Measurements from ENCODE around the gene ACVR1C.

The ACVR1C gene

DNA sequence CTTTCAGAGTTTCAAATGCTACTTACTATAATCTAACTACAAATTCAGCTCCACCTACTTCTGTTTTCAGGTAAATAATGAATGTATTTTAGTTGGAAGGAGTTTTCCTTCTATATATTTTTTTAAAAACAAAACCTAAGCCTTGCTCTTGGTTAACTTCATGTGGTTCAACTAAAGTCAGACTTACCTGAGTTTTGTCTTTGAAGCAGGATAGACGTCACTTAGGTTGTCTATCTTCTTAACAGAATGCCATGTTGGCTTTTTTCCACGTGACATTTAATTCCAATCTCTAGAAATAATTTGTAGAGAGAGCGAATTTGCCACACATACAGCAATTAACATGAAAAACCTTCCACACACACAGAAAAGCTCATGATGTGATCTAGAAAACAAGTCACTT is 140.9 kb downstream of the ACVR1C start:
- DNase-seq (ENCODE audit: insufficient read length, low spot score) = no peak
- FAIRE-seq = no peak
- TF ChIP-seq SPI1 (IDR thresholded peaks at IDR 0.05; ENCODE audit: low read depth, low read length) (no peak), POLR2A (IDR thresholded peaks at IDR 0.05; ENCODE audit: low read depth, low read length) (no peak), POLR2AphosphoS5 (IDR thresholded peaks at IDR 0.05; ENCODE audit: low read depth, low read length) (no peak), POU2F2 (IDR thresholded peaks at IDR 0.05; ENCODE audit: low read depth, low read length) (no peak), PAX5 (IDR thresholded peaks at IDR 0.05; ENCODE audit: insufficient read depth, low read length, severe bottlenecking) (no peak), TAF1 (IDR thresholded peaks at IDR 0.05; ENCODE audit: low read depth, low read length) (no peak)

DNA sequence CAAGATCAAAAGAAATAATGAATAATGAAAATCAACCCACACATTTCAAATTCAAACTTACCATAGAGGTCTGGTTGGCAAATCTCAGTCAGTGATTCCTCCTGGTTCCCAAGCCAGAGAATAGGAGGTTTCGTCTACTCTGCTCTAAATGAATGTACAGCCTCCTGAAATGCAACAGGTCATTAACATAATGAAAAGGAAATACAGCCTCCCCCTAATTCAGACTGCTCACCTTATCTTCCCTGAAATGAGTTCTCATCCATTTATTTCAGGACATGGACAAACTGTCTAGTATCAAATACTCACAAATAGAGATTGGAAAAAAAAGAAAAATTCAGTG is 141.4 kb downstream of the ACVR1C start:
- DNase-seq (ENCODE audit: insufficient read length, low spot score) = no peak
- no peak for TF ChIP-seq PAX5 (IDR thresholded peaks at IDR 0.05; ENCODE audit: insufficient read depth, low read length, severe bottlenecking)
- TF ChIP-seq POU2F2 (IDR thresholded peaks at IDR 0.05; ENCODE audit: low read depth, low read length) = no peak
- TF ChIP-seq POLR2A (IDR thresholded peaks at IDR 0.05; ENCODE audit: low read depth, low read length) = no peak
- TF ChIP-seq TAF1 (IDR thresholded peaks at IDR 0.05; ENCODE audit: low read depth, low read length) = no peak
- TF ChIP-seq POLR2AphosphoS5 (IDR thresholded peaks at IDR 0.05; ENCODE audit: low read depth, low read length) = no peak
- TF ChIP-seq SPI1 (IDR thresholded peaks at IDR 0.05; ENCODE audit: low read depth, low read length) = no peak
- no peak for FAIRE-seq

DNA sequence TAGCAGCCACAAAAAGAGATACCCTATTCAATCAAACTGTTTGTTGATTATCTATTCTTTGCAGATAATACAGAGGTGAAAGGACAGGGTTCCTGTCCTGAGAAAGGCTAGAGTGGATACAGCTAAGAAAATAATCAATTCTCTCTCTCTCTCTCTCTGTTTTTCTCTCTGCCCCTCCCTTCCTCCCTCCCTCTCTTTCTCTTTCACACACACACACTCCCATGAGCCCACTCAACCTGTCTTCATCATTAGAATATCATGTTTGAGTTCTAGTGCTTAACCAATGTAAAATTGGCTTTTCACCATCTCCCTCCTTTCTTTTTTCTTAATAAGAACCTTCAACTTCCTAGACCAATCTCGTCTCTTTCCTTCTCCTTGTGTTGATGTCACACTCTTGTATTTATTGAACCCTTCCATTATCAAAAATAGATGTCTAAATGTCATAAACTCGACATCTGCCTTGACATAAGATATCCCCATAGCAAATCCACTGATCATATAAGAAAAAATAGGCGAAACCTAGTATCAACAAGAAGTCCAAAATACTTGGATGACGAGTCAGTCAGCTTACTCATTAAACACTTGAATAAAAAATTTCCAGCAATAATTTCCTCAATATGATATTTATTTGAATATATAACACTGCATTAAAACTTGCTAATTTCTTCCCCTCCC is 141.9 kb downstream of the ACVR1C start:
- DNase-seq (ENCODE audit: insufficient read length, low spot score) (no peak), FAIRE-seq (peak; percentile 52)
- no peak for TF ChIP-seq POU2F2 (IDR thresholded peaks at IDR 0.05; ENCODE audit: low read depth, low read length)
- TF ChIP-seq POLR2AphosphoS5 (IDR thresholded peaks at IDR 0.05; ENCODE audit: low read depth, low read length) = no peak
- no peak for TF ChIP-seq POLR2A (IDR thresholded peaks at IDR 0.05; ENCODE audit: low read depth, low read length)
- TF ChIP-seq TAF1 (IDR thresholded peaks at IDR 0.05; ENCODE audit: low read depth, low read length) = no peak
- TF ChIP-seq PAX5 (IDR thresholded peaks at IDR 0.05; ENCODE audit: insufficient read depth, low read length, severe bottlenecking) = no peak
- TF ChIP-seq SPI1 (IDR thresholded peaks at IDR 0.05; ENCODE audit: low read depth, low read length) = no peak

DNA sequence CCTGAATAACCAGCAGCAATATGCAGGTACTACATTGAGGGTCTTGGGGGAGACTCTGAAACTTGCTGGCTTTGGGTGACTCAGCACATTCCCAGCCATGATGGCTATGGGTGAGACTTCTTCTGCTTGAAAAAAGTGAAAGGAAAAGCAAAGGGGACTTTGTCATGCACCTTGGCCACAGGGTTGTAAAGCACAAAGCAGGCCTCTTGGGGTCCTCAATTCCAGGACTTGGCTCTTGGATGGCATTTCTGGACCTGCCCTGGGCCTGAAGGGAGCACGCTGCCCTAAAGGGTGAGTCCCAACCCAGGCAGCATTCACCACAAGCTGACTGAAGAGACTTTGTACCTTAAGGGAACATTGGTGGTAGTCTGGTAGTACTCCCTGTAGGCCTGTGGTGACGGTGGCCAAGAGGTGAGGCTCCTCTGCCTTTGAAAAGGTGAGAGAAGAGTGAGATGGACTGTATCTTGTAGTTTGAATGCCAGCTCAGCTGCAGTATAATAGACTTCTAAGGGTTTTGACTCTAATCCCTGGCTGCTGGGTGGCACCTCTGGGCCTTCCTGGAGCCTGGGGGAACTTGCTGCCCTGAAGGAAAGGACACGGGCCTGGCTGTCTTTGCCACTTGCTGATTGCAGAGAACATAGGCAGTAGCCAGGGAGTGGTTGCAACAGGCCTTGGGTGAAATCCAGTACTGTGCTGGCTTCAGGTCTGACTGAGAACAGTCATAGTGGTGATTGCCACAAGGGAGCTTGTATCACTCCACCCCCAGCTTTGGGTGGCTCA is 148.3 kb downstream of the ACVR1C start:
- peak; percentile 75 for FAIRE-seq
- DNase-seq (ENCODE audit: insufficient read length, low spot score) = no peak
- TF ChIP-seq PAX5 (IDR thresholded peaks at IDR 0.05; ENCODE audit: insufficient read depth, low read length, severe bottlenecking) (no peak), POU2F2 (IDR thresholded peaks at IDR 0.05; ENCODE audit: low read depth, low read length) (no peak), POLR2A (IDR thresholded peaks at IDR 0.05; ENCODE audit: low read depth, low read length) (no peak), POLR2AphosphoS5 (IDR thresholded peaks at IDR 0.05; ENCODE audit: low read depth, low read length) (no peak), TAF1 (IDR thresholded peaks at IDR 0.05; ENCODE audit: low read depth, low read length) (no peak), SPI1 (IDR thresholded peaks at IDR 0.05; ENCODE audit: low read depth, low read length) (no peak)

DNA sequence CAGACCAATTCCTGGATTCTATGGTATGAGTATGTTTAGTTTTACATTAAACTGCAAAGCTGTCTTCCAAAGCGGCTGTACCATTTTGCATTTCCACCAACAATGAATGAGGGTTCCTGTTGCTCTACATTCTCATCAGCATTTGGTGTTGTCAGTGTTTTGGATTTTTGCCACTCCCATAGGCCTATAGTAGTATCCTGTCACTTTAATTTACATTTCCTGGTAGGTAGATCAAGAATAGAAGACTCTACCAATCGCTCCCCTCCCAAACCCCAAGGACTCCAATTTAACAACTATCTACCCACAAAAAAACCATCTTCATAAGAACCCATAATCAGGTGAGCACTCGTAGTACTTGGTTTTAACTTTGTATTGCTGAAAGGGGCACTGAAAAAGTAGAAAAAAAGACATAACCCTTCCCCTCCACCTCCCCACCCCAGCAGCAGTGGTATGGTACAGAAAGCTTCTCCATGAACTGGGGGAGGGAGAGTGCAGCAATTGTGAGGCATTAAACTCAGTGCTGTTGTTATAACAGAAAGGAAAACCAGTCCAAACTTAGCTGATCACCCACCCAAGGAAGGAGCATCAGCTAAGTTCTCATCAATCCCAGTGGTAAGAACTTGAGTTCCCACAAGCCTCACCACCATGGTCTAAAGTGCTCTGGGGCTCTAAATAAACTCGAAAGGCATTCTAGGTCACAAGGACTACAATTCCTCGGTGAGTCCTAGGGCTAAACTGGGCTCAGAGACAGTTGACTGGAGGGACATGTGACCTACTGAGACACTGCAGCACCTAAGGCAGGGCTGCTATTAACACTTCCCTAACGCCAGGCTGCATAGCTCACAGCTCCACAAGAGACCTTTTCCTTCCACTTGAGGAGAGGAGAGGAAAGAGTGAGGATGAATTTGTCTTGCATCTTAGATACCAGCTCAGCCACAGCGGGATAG is 149.3 kb downstream of the ACVR1C start:
- DNase-seq (ENCODE audit: insufficient read length, low spot score) = no peak
- TF ChIP-seq PAX5 (IDR thresholded peaks at IDR 0.05; ENCODE audit: insufficient read depth, low read length, severe bottlenecking) (no peak), POLR2A (IDR thresholded peaks at IDR 0.05; ENCODE audit: low read depth, low read length) (no peak), TAF1 (IDR thresholded peaks at IDR 0.05; ENCODE audit: low read depth, low read length) (no peak), POU2F2 (IDR thresholded peaks at IDR 0.05; ENCODE audit: low read depth, low read length) (no peak), POLR2AphosphoS5 (IDR thresholded peaks at IDR 0.05; ENCODE audit: low read depth, low read length) (no peak), SPI1 (IDR thresholded peaks at IDR 0.05; ENCODE audit: low read depth, low read length) (no peak)
- peak; percentile 47 for FAIRE-seq

DNA sequence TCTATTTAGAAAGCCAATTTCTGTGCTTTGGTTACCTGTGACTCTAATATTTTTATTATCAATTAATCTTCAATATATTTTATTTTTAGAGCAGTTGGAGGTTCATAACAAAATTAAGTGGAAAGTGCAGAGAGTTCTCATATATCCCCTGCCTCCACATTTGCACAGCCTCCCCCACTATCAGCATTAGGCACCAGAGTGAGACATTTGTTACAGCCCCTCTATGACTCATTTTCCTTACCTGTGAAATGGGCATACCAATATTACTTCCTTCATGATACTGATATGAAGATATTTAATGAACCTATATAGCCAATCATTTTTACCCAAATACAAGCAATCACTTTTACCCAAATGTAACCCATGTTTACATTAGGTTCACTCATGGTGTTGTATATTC is 150.7 kb downstream of the ACVR1C start:
- FAIRE-seq (no peak), DNase-seq (ENCODE audit: insufficient read length, low spot score) (no peak)
- TF ChIP-seq POU2F2 (IDR thresholded peaks at IDR 0.05; ENCODE audit: low read depth, low read length) (no peak), PAX5 (IDR thresholded peaks at IDR 0.05; ENCODE audit: insufficient read depth, low read length, severe bottlenecking) (no peak), TAF1 (IDR thresholded peaks at IDR 0.05; ENCODE audit: low read depth, low read length) (no peak), POLR2A (IDR thresholded peaks at IDR 0.05; ENCODE audit: low read depth, low read length) (no peak), SPI1 (IDR thresholded peaks at IDR 0.05; ENCODE audit: low read depth, low read length) (no peak)

DNA sequence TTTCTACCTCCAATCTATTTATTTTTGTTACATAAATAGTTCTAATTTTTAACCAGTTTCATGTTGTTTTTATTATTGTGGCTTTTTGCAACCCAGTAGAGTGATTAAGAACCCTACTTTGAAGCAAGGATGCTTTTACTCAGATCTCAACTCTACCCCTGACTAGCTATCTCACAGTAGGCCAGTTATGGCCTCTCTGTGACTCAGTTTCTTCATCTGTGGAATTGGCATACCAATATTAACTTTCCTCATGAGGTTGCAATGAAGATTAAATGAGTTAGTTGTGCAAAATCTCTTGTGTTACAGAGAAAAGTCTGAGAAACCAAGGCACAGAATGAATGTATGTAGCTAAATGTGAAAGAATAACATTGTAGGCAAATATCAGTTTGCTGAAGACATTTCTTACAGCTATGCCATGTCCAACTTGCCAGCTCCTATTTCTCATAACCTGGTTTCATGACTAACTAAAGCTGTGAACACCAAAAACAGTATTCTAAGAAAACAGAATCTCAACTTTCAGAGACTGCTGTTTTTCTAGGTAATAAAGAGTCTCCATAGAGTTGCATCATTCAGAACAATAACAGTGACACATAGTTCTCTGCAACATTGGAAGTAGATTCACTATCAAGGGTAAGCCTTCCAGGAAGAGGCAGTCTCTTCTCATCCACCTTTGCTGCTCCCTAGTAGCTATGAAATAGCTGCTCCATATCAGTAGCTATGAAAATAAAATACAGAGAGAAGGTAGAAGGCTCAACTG is 151.5 kb downstream of the ACVR1C start:
- DNase-seq (ENCODE audit: insufficient read length, low spot score) (no peak), FAIRE-seq (peak; percentile 55)
- TF ChIP-seq TAF1 (IDR thresholded peaks at IDR 0.05; ENCODE audit: low read depth, low read length) = no peak
- no peak for TF ChIP-seq SPI1 (IDR thresholded peaks at IDR 0.05; ENCODE audit: low read depth, low read length)
- no peak for TF ChIP-seq POLR2A (IDR thresholded peaks at IDR 0.05; ENCODE audit: low read depth, low read length)
- no peak for TF ChIP-seq POLR2AphosphoS5 (IDR thresholded peaks at IDR 0.05; ENCODE audit: low read depth, low read length)
- TF ChIP-seq POU2F2 (IDR thresholded peaks at IDR 0.05; ENCODE audit: low read depth, low read length) = no peak
- TF ChIP-seq PAX5 (IDR thresholded peaks at IDR 0.05; ENCODE audit: insufficient read depth, low read length, severe bottlenecking) = no peak
